GM19023 (cell line): Measurements from ENCODE around the gene SDHAF3.

Experiments used
- ATAC-seq: cut with Tn5 transposase; IDR thresholded peaks from one replicate; pipeline ENCODE4 v1.9.1; 2021; ENCODE audit warnings: mild to moderate bottlenecking, moderate library complexity; ENCODE audit not compliant: unreplicated experiment

The SDHAF3 gene

GRCh38 chr7:97203957-97204356, 86.5 kb downstream of the SDHAF3 start:
- no peak for ATAC-seq

DNA sequence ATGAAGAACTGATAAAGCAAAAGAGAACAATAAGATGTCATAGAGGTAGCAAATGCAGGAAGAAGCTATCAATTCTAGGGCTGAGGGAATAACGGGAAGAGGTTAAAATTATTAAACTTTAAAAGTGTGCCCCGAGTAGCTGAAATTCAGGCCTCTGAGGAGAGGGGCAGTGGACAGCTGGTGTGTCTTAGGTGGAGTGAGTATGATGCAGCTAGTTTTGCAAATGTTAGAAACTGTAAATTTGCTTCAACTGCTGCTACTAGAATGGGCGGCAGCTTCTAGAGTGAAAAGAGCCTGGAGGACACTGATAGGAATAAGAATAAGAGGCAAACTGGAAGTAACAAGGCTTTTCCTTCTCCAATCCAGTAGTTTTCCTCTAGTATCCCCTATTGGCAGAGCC, 87.3 kb downstream of the SDHAF3 start:
- ATAC-seq = no peak

DNA sequence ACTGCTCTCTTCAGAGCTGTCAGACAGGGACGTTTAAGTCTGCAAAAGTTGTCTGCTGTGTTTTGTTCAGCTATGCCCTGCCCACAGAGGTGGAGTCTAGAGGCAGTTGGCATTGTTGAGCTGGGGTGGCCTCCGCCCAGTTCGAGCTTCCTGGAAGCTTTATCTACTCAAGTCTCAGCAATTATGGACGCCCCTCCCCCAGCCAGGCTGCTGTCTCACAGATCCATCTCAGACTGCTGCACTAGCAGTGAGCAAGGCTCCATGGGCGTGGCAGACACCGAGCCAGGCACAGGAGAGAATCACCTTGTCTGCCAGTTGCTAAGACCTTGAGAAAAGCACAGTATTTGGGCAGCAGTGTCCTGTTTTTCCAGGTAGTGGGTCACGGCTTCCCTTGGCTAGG, 98.1 kb downstream of the SDHAF3 start:
- no peak for ATAC-seq

DNA sequence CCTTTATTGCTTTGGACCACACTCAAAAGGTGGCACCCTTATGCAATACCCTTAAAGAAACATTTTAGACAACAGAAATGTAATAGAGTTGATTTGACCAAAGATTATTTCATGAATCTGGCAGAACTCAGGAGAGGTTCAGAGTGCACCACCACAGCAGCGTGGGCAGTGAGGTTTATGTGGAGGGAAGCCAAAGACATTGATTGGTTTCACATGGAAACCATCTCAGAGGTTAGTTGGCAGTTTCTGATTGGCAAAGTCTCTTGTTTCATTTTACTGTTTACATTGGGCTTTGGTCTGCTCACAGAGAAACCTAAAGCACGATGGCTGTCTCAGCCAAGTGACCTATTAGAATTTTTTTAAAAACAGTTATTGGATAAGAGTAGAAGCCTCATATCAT, 101.3 kb downstream of the SDHAF3 start:
- no peak for ATAC-seq

DNA sequence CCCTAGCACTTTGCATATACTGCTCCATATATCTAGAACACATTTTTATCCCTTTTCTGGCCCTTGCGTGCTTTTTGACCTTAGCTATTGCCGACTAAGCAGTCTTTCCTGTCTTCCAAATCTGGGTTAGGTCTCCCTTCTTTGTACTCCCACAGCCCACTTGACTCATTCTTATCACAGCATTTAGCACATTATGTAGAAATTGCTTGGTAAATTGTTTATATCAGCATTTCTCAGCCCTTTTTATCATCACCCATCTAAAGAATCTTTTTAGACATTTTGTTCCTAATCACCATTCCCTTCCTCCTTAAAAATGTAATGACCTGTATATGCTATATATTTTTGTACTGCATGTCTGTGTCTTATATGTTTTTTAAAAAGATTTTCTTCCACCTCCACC, 101.7 kb downstream of the SDHAF3 start:
- no peak for ATAC-seq

DNA sequence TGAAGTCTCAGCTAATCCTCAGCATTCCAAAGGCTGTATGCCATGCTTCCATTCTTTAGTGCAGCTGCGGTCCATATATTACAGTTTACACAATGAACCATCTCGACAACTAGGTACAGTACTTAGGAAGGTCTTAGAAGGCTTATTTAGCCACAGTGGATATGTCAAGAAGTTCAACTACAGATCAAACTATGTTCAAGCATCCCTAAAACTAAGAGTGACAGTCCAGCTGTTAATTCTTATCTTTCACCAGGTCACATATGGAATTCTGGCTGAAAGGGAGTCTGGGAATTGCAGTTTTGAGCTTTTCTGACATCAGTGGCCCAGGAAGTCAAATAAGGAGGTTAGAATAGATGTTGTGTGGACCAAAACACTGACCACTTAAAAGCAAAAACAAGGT, 106.8 kb downstream of the SDHAF3 start:
- no peak for ATAC-seq

GRCh38 chr7:97226541-97226940, 109.0 kb downstream of the SDHAF3 start:
- ATAC-seq = peak; percentile 61
